Measurements from ENCODE around the gene GALK1. TPM values are rescaled to one million over a fixed set of nuclear protein-coding genes. Genes with fewer than 3 reads are reported as not detected.
A peak's percentile ranks its signal among the peaks of the same experiment; 100 is the strongest.

GALK1 gene
- total and polyA plus RNA-seq, 9 of the 15 experiments (the other 6 are each of a cell fraction or from before 2014, with no cell fraction given), result 0.45 to 51.6 (median 17.4) TPM

DNA sequence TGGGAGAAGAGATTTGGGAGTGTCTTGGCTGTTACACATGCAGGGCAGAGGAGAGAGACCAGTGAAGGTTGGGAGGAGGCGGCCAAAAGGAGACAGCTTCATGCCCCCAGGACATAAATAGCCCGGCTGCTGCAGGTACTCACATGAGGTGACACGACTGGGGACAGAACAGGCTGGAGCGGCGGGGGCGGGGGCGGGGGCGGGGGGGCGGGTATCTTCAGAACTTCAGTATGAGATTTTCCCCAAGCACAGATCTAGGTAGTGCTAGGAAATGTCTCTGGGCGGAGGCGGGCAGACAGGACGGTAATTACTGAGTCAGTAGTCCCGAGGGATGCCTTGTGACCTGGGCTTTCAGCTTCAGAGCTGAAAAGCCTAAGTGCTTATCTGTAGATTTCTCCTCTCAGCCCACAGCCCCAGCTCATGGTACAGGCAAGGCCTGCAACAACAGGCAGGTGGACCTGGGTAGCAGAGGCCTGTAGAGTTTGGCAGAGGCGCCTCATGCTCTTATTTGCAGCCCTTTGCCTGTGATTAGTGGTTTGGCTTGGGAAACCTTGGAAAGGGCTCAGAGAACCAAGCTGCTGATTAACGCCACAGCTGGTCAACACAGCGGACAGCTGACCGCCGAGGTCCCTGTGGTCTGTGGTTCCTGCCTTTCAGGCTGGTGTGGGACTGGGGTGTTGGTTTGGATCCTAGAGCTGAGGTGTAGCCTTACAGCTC, 44.1 kb upstream of the GALK1 start (continued):
- TF ChIP-seq NR4A1 (CRISPR knock-in tag; IDR thresholded peaks at IDR 0.05) (0 out of 2 replicates have a peak, but pooled peaks have one; percentile 26), NR4A1 (tag; IDR thresholded peaks at IDR 0.05) (no peak), TCF15 (CRISPR knock-in tag; IDR thresholded peaks at IDR 0.05) (0 out of 2 replicates have a peak, but pooled peaks have one; percentile 32), TOE1 (IDR thresholded peaks at IDR 0.05; ENCODE audit: borderline replicate concordance) (peak; percentile 27; the same call in 1 of the 2 replicates), TOE1 (CRISPR knock-in tag; IDR thresholded peaks at IDR 0.05; ENCODE audit: borderline replicate concordance, low read depth) (no peak), RCOR1 (IDR thresholded peaks at IDR 0.05; ENCODE audit: borderline replicate concordance in 1 of 2, low read depth in 2 of 2, low read length in 2 of 2) (peak in 1 of 2 experiments; percentile 47; a peak in 1 of 4 replicates), USF2 (CRISPR knock-in tag; IDR thresholded peaks at IDR 0.05) (no peak), CHD7 (IDR thresholded peaks at IDR 0.05; ENCODE audit: low read depth, low read length) (no peak), CREB3 (tag; conservative IDR thresholded peaks at IDR 0.05; ENCODE audit: low read depth) (peak; percentile 55; the same call in 1 of the 2 replicates), MITF (IDR thresholded peaks at IDR 0.05) (peak; percentile 59; the same call in 1 of the 2 replicates), DNMT1 (IDR thresholded peaks at IDR 0.05) (no peak)

Measured in K562 (cell line).